Stimulated activated CD8-positive, alpha-beta memory T cell treated with anti-CD3 and anti-CD28 coated beads, Interleukin-4, amount 100 ng/mL, for 24 hours (primary cell): ENCODE measurements around the gene TRPM6.

Experiments used
- DNase-seq: peaks from one replicate; pipeline ENCODE4 v3.0.0-alpha.2; 2020; ENCODE audit warnings: low read depth

The TRPM6 gene

DNA sequence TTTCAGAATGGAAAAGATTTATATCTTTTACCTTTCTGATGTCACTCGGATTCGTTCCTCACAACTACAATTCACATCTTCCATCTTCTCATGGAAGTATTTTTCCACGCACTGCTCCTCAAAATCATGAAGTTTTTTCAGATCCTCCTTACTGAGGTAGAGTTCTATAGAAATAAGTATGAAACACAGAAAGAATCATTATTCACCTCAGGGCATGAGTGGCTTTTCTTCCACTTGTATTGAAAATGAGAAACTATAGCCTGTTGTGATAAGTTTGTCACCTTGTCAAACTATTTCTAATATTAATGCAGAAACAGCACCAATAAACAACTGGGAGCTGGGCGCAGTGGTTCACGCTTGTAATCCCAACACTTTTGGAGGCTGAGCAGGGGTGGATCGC is 116.0 kb downstream of the TRPM6 start:
- no peak for DNase-seq

DNA sequence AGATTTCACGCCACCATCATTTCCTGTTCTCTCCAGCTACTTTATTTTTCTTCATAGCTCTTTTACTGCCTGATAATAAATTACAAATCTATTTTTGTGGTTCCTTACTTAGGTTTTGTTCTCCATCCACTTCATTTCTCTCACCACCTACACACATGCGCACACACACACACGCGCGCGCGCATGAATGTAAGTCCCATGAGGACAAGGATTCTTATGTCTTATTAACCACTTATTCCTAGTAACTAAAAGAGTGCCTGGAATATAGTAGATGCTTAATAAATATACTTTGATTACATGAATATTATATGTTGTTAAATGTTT is 116.5 kb downstream of the TRPM6 start:
- DNase-seq = peak; percentile 4

- peak; percentile 24 for DNase-seq
Observed at GRCh38 chr9:74770508-74771261, 117.0 kb downstream of the TRPM6 start.

DNA sequence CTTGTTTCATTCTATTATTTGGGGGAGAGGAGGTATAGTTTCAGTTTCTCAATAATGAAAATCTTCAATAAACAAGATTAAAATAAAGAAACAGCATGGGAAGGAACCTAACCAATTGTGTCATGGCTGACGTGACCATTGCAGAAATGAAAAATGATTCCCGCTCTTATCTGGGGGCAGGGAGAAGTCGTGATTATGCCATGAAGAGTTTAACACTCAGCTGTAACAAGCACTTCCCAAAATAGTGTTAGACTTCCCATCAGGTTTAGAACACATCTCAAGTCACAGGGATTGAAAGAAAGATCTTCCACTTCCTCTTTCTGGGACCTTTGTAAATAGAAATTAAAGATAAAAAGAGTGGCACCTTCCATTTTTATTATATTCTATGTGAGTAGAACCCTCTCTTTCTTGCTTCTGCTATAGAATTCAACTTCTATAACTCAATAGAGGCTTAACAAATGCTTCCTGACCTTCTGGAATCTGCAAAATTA is 122.2 kb downstream of the TRPM6 start:
- no peak for DNase-seq

GRCh38 chr9:74762950-74763349 is 124.8 kb downstream of the TRPM6 start:
- DNase-seq = no peak

DNA sequence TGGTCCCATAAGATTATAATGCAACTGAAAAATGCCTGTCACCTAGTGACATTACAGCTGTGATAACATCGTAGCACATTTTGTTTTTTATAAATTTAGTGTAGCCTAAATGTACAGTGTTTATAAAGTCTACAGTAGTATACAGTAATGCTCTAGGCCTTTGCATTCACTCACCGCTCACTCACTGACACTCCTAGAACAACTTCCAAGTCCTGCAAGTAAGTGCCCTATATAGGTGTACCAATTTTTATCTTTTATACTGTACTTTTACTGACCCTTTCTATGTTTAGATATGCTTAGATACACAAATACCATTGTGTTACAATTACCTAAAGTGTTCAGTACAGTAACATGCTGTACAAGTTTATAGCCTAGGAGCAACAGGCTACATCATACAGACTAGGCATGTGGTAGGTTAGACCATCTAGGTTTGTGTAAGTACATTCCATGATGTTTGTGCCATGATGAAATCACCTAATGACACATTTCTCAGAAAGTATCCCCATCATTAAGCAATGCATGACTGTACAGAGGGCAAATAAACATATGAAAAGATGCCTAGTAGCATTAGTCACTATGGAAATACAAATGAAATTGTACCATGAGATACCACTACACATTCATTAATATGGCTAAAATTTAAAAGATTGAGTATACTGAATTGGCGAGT is 127.6 kb downstream of the TRPM6 start:
- DNase-seq = no peak

GRCh38 chr9:74755999-74756398 is 131.7 kb downstream of the TRPM6 start:
- DNase-seq = no peak

- no peak for DNase-seq
Observed at GRCh38 chr9:74755355-74755754, 132.4 kb downstream of the TRPM6 start.

DNA sequence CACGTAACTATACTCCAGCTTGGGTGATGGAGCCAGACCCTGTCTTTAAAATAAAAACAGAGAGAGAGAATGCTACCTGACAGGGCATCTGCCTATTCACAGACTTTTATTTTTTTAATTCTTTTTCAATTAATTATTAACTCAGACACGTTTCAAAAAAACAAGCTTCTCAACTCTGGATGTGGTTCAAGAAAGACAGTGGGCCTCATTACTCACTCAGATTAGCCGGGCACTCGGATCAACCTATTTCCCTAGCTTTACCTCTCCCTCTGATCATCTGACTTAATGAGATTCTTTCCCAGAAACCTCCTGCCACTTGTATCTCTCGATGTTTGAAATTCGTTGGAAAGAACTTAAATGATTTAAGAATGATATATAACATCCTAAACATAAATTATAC is 134.1 kb downstream of the TRPM6 start:
- no peak for DNase-seq

- no peak for DNase-seq
Observed at GRCh38 chr9:74748966-74749365, 138.8 kb downstream of the TRPM6 start.

DNA sequence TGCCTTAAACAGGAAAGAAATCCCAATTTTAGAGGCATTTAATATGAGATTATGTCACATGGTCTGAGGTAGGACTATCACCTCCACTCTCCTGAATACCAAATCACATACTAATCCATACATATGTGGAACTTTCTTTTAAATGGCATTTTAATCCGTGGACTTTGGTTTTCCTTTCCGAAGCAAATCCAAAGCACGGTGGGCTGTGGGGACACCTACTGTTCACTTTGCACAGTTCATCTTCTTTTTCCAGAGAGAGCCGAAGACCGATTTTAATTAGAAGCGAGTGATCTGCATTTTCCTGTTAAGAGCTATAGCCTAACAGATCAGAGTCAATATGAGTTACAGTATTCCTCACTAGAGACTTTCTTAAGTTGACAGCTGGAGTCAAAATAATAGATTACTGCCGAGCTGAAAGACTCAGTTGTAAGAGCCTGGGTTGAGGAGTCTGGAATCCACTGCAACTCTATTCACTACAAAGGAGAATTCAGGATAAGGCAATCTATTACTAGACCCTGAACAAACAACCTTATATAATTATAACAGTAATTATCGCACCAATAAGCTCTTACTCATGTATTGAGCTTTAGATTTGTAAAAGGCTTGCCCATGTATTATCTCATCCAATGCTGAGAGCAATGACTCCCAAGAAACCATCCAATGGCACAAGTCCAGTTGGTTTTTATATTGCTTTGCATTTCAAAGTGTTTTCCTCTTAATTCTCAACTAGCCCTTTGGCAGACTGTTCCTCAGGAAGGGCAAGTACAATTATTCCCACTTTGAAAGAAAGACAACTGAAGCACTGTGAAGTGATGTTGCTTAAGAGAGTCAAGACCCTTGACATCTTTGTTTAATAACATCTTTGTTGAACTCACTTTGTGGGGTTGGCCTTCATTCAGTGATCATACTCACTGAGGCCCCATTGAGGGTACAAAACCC is 144.7 kb downstream of the TRPM6 start:
- no peak for DNase-seq

DNA sequence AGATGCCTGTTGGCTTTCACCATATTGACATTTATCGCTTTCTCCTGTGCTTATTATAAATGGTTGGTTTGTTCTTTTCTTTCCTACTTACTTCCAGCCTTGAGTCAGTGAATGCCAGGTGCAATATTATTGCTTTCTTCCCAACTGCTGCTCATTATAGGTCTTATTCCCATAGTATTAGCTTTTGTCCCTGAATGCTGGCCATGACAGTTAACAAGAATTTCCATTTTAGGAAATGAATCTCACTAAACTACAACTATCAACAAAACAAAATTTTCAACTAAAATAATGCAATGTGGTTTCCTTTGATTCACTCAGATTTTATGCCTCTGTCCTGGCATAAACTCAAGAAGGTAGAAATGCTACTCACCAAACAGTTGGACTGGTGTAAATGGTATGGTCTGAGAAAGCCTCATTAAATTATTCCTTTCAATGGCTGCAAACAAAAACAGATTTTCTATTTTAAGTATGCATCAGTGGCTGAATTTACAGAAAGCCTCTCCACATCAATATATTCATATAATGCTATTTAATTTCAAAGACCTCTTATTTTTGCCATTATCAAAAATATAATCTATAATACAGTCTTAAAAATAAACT is 145.4 kb downstream of the TRPM6 start:
- DNase-seq = no peak

GRCh38 chr9:74736646-74737045 is 151.1 kb downstream of the TRPM6 start:
- DNase-seq = no peak

DNA sequence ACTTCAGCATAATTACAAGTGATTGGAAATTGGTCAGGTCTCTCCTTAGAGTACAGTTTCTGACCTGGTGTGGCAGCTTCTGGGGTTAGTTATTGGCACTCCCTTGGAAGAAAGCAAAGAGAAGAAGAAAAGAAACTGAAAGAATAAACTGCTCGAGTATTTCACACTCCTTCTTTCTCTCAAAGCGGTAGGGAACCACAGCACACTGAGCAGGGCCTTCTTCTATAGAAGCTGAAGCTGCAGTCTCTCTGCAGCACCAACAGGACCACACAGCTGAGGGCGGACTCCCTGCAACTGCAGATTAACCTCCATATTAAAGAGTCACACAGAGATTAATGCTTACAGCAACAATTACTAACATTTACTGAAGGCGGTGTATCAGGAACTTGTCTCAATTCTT is 152.0 kb downstream of the TRPM6 start:
- no peak for DNase-seq

DNA sequence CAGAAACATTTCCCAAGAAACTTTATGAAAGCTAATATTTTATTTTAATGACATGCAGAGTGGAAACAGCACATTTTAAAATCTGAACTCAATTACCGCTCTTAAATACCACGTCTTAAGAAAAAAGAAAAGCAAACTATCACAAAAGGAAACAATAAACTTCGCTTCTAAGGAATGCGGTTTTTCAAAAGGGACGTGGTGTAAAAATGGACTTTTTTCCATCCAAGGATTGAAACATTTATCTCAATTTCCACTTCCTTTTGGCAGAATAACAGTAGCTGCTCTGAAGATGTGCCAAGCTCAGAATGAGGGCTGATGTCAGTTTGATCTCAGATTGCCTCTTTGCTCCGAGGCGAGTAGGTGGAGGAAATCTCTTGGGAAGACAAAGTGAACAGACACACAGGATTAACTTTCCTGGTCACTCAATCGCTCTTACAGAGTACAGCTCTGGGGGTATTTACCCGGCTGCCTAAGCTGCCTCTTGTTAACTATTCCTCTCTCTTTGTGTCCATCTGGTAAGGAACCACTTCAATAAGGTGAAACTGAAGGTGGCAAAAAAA is 158.5 kb downstream of the TRPM6 start:
- DNase-seq = no peak

DNA sequence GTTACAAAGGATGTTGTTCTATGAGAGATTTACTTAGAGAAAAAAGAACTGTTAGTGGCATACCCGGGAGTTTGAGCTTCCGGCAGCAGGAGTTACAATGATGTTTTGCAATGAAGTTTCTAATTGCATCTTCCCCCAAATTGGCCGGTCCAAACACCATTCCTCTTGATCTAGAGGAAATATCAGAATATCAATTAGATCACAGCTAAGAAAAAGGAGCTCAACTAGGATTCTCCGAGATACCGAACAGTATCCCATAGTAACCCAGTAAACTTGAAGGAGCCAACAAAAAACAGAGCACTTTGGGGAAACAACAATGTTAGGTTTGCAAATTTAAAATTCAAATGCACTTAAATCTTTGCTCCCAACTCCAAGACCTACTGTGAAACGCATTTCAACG is 159.5 kb downstream of the TRPM6 start:
- no peak for DNase-seq

GRCh38 chr9:74726581-74726980 is 161.1 kb downstream of the TRPM6 start:
- DNase-seq = no peak

DNA sequence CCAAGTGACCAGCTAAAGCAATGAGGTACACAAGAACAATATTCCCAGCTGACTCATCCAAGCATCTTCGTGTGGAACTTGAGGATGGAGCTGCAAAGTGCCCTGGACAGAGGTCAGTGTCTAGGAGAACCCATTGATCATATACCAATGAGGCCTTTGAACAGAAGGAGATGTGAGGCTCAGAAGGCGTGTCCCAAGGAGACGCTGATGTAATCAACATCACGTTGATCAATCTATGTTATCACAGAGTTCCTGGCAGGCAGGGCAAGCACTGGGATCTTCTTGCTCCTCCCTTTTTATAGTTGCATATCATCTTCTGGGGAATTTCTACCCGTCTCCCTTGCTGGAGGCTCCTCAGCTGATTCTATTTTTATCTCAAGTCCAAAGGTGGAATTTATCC is 163.4 kb downstream of the TRPM6 start:
- no peak for DNase-seq

GRCh38 chr9:74721696-74722660 is 165.7 kb downstream of the TRPM6 start:
- no peak for DNase-seq

GRCh38 chr9:74719306-74719705 is 168.4 kb downstream of the TRPM6 start:
- DNase-seq = no peak

DNA sequence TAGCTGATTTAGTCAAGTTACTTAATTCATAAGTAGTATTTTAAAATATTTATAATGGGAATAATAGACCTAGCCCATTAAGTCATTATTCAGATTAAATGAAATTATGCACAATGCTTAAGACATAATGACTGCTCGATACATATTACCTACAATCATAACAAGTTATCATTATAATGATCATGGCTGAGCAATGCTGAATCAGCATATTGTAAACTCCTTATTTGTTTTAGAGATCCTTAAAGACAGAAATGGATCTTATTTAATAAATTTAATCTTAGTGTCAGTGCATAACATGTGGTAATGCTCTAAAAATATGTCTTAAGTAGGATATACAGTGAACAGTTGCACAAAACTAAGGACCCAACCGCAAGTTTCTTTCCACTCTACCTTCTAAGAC is 169.0 kb downstream of the TRPM6 start:
- DNase-seq = no peak
